ENCODE measurements around the gene ERVW-1. TPM values are rescaled to one million over a fixed set of nuclear protein-coding genes. Genes with fewer than 3 reads are reported as not detected.

Gene ERVW-1
- total RNA-seq, 1 donor from 2014 or later: not detected

GRCh38 chr7:92421676-92422435 lies 55.9 kb downstream of the ERVW-1 start:
- Histone ChIP-seq H3K27ac (no peak overlapping the region), H3K36me3 (no peaks in the 10 kb centered on the region), H3K27me3 (no peaks in the 10 kb centered on the region), H3K4me1 (no peaks in the 10 kb centered on the region), H3K4me3 (no peak overlapping the region), H3K9me3 (no peaks in the 10 kb centered on the region)
- no peak for TF ChIP-seq CTCF (IDR thresholded peaks at IDR 0.05)
- no peak for TF ChIP-seq POLR2A (IDR thresholded peaks at IDR 0.05)
- TF ChIP-seq POLR2AphosphoS5 (IDR thresholded peaks at IDR 0.05; ENCODE audit: insufficient read depth in 1 of 2, low read depth in 1 of 2): no peak
- DNase-seq (ENCODE audit: extremely low spot score in 2 of 2): no peak
- intact Hi-C loops (cut with DNase I): no loop called here

Other genes with a start within 250 kb of the ERVW-1 start
- gene KRIT1, start 232.0 kb downstream of the ERVW-1 start, total RNA-seq: 94.5 TPM
- gene ANKIB1, start 232.0 kb downstream of the ERVW-1 start, total RNA-seq: 27.7 TPM
- 30.4 TPM for gene GATAD1, start 30.5 kb downstream of the ERVW-1 start, total RNA-seq
- gene PEX1, start 50.6 kb upstream of the ERVW-1 start, total RNA-seq: 20.4 TPM
- 11.5 TPM for gene RBM48, start 50.8 kb upstream of the ERVW-1 start, total RNA-seq
- gene FAM133B, start 112.4 kb upstream of the ERVW-1 start, total RNA-seq: 22.3 TPM